AG08396 (cell line): ENCODE results near the gene TRIM47.
"Not testable (repeated sequence)": the region's sequence is repeated elsewhere in the genome, so short reads cannot be mapped to it uniquely, and the experiment has no call there.

Experiments used
- DNase-seq: peaks from one replicate; pipeline ENCODE4 v3.0.0; 2012; ENCODE audit warnings: low spot score, mixed read lengths

TRIM47 gene

DNA sequence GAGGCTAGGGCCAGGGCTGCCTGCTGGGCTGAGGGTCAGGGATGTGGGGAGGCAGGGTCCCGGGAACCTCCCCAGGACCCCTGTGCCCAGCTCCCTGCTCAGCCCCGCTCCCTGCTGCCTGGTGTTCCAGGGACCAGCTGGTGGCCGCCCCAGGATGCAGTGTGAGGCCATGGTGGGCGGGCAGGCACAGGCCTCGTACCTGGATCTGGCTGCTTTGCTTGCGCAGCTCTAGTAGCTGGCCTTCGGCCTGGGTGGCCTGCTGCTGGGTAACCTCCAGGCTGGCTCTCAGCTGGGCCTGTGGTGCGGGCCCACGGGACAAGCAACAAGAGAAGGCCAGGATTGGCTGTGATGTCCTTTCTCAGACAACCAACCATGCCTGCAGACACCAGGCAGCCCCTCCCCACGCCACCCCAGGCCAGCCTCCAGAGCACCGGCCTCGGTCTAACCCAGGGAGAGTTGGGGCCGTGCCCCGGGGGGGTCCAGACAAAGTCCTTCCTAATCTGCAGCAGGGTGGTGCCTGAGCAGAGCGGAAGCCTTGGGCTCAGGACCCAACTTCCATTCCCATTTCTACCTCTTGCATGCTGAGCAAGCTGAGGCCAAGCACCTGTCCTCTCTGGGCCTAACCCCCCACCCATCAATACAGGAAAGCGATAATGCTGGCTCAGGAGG lies 14.3 kb upstream of the TRIM47 start:
- DNase-seq = no peak

DNA sequence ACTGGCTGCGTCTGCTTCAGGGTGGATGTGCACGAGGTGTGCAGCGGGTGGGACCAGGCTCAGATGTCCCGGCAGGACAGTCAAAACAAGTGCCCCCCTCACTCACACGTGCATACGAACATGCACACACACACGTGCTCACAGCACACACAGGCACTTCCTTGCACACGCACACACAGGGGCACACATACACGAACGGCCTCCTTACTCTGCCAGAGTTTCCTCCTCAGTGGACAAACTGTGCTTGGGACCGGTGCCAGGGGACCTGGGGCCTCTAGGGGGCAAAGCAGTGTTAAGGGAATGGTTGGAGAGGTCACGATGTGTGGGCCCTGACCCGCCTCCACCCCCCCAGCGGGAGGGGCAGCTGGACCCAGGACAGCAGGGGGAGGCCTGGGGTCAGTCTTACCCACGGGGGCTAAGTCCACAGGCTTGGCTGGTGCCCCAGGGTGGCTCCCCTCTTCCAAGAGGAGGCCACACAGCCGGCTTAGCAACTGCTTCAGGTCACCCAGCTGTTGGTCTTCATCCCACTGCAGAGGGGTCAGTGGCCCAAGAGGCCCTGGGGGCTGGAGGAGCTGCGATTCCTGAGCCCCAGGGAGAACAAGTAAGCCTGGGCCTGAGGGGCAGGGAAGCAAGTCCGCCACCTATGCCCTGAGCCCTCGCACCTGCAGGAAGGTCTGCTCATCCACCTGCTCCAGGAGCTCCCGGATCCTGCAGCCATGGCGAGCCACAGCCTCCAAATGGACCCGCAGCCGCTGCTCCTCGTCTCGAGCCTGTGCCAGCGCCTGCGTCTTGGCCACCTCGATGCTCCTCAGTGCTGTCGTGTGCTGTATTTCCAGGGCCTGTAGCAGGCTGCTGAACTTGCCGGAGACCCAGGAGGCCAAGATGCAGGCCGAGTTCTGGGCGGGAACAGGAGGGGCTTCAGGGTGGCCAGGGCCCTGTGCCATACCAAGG lies 13.5 kb upstream of the TRIM47 start:
- no peak for DNase-seq

DNA sequence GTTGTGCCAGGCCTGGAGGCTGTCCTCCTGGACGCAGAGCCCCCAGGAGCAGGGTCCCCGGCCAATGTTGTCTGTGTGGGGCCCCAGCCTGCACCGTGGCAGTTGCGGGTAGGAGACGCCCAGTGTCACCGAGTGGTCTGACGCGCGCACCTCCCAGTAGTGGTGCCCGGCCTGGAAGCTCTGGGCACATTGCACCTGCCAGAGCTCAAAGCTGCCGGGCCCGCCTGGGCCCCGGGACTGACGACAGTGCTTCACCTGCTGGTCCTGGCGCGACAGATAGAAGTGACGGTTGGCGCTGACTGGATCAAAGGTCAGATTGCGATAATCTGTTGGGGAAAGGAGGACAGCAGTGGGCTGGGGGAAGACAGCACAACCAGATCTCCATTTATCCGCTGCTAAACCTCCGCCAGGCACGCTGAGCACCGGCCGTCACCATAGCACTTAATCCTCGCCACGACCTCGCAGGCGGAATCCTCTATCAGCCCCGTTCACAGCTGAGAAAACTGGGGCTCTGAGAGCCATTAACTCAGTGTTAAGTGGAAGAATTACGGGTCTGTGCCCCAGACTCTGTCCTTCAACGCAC lies 12.7 kb upstream of the TRIM47 start:
- DNase-seq = no peak

DNA sequence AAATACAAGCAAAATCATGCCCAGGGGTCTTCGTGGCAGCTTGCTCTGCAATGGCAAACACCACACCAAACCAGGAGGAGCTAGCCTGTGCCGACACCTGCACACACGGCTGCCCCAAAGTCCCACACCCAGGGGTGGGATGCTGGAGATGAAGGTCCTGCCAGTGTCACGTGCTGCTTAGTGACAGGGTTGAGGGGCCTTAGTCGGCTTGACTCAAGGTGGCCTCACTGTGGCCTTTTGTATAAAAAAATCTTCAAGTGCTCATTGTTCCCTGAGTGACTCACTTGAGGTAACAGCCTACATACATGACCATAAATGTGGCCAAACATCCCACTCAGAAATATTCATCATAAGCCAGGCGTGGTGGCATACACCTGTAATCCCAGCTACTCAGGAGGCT lies 11.1 kb upstream of the TRIM47 start:
- no peak for DNase-seq

DNA sequence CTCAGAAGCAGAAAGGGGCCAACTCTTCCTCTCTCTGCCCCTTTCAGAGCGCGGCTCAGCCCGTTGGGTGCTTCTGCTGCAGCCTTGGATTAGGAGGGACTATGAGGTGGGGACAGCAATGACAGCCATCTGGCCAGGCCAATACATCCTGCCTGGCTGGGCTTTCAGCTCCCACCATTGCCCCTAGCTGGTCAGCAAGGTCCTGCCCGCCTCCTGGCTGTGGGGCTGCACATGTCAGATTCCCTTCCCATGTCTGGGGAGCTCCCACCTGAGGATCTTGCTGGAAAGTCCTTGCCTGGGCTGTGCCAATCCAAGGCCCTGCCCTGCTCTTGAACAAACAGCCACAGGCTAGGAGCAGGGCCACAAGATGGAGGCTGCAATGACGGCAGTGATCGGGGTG lies 10.1 kb upstream of the TRIM47 start:
- DNase-seq = no peak

DNA sequence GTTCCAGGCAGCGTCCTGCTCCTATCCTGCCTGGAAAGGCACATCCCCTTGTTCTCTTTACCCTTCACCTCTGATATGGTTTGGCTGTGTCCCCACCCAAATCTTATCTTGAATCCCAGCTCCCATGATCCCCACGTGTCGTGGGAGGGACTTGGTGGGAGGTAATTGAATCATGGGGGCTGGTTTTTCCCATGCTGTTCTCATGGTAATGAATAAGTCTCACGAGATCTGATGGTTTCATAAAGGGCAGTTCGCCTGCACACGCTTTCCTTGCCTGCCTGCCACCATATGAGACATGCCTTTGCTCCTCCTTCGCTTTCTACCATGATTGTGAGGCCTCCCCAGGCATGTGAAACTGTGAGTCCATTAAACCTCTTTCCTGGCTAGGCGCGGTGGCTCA lies 7.5 kb upstream of the TRIM47 start:
- DNase-seq = not testable (repeated sequence)

DNA sequence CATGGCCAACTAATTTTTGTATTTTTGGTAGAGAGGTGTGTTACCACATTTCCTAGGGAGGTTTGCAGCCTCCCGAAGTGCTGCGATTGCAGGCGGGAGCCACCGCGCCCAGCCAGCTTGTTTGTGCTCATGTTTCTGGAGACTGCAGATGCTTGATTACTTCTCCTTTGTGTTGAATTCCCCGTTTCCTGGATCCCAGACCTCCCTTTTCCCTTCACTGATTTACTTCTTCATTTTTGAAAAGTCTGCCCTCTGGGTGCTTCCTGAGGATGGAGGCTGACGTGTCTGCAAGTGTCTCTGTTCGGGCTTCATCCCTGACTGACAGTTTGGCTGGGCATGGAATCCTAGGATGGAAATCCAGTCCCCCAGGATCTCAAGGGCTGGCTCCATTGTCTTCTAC lies 7.0 kb upstream of the TRIM47 start:
- DNase-seq = no peak

DNA sequence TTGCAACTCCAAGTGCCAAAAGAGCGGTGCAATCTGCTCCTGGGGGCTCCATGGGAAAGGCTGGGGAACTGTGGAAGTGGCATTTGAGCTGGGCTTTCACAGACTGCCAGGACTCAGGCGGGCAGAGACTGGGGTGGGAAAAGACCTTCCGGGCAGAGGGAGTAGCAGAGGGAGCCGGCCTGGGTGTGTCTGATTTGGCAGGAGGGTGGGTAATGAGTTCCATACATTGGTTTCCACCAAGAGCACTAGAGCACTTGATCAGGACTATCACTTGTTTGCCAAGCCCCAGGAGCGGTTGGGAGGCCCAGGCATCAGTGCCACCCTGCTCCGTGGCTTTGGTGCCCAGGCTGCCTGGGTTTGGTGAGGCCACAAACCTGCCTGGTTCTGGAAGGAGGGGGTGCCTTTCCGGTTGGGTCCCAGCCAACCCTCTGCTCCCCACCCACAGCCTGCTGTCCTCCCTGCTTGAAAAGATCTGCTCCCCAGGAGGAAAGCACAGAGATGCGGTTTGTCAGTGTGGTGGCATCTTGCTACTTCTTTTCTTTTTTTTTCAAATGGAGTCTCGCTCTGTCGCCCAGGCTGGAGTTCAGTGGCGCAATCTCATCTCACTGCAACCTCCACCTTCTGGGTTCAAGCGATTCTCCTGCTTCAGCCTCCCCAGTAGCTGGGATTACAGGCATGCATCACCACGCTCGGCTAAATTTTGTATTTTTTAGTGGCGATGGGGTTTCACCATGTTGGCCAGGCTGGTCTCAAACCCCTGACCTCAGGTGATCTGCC lies 3.5 kb upstream of the TRIM47 start:
- DNase-seq = no peak

DNA sequence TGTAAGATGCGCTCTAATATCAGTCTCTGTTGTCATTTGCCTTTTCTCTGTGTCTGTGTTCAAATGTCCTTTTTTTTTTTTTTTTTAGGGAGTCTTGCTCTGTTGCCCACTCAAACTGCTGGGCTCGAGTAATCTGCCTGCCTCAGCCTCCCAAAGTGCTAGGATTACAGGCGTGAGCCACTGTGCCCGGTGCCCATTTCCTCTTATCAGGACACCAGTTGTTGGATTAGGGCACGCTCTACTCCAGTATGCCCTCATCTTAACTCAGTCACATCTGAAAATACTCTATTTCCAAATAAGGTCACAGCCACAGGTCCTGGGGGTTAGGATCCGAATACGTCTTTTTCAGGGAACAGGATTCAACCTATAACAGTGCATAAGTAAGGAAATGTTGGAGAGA lies 1.9 kb upstream of the TRIM47 start:
- no peak for DNase-seq

DNA sequence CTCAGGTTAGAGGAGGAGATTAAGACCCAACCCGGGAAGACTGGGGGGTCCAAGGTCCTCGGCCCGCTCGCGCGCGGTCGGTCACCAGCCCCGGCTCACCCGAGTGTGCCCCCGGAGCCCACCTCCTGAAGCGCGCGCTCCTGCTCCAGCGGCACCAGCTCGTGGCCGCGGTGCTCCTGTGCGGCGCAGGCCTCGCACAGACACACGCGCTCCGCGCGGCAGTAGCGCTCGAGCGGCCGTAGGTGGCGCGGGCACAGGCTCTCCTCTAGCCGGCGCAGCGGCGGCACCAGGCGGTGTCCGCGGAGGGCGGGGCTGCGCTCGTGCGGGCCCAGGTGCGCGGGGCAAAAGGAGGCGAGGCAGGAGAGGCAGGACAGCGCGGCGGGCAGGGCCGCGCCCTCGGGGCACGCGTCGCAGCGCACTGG lies 618 bp downstream of the TRIM47 start:
- DNase-seq = peak; percentile 80

DNA sequence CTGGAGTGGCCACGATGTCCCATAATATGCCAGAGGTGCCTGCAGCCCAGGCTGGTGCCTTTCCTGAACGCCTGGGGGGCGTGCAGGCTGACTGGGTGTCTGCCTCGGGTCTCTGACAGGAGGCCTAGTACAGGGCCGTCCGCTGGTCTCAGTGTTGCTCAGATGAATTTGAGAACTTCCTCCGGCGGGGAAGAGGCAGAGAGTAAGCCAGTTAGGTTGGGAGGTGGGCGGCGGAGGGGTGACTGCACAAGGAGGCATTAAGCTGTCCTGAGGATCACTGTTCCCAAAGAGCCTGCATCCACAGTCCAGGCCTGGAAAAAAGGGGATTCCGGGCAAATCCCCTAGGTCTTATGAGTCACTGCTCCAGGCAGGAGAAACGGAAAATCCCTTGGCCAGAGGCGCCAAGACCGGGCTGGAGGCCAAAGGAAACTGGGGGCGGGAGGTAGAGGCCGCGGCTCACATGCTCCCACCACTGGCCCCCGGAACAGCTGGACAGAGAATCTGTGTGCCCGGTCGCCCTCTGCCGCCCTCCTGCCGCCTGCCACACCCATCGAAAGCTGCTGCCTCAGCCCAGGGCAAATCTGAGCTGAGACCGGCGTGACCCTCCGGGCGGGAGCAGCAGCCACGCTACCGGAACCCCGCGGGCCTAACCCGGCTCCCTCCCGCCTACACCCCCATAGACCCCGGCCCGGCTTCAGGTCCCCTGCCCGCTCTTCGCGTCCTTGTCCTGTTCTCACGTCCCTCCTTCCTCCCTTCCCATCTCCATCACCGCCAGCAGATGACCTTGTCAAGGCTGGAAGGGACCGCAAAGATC lies 1.2 kb downstream of the TRIM47 start:
- peak; percentile 91 for DNase-seq

DNA sequence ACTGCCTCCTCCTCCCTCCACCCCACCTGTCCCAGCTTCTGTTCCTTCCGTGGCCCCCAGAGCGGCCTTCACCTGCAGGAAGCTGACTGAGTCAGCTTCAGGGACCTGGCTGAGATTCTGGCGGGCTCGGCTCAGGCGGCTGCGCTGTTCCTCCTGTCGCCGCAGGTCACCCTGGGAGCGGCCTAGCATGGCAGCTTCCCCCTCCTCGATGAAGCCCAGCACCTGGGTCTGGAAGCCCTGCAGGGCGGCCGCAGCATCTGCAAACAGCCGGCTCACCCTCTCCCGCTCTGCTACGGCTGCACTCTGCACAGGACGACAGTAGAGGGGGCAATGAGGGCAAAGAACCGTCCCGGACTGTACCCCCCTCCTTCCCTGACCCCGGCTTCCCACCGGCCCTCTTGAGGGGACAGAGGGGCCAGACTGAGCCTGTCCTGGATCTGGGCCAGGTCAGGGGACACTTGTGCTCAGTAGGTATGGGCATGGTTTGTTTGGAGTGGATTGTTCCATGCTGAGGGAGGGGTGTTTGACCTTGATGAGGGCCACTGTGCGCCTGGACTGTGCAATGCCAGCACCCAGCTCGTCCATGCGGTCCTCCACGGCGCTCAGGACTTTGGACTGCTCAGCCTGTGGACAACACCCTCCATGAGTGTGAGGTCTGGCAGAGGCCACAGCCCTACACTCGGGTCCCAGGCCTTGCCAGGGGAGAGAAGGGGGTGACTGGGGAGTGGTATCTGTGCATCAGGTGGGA lies 2.0 kb downstream of the TRIM47 start:
- DNase-seq = no peak

DNA sequence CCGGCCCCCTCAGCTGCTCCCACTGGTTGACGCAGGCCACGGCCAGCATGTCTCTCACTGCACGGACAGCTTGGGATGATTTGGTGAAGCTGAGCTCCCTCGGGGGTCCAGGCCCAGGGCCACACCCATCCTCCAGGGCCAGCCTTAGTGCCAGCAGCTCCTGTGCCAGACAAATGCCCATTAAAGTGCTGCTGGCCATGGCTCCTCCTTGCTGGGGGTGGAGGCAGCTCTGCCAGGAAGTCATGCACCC lies 2.5 kb downstream of the TRIM47 start:
- DNase-seq = no peak

DNA sequence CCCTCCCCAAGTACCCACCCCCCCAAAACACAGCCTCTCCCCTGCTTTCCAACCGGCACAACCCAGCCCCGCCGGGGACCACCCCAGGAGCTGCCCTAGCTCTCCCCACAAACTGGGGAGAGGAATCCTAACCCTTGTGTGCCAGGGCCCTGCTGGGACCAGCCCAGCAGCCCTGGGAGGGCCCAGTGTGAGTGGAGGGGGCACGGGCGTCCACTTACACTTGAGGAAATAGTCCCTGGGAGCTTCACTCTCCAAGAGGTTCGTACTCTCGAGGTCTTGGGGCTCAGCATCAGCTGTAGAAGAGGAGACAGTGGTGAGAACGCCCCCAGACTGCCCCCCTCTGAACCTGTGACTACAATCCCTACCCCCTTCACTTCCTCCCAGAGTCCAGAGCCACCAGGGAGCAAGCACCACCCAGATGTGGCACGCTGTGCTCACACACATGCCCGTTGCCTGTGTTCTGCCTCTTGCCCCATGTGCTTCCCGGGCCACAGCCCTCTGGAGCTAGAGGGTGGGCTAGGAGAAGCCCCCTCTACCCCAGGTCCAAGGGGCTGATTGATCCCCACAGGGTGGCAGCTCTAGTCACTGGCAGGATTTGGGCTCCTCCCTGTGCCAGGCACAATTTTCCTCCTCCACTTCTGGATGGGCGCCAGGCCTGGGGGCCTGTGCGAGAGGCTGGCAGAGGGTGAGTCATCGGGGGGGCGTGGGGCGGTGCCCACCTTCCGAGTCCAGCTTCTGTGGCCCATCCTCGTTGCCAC lies 3.0 kb downstream of the TRIM47 start:
- no peak for DNase-seq

DNA sequence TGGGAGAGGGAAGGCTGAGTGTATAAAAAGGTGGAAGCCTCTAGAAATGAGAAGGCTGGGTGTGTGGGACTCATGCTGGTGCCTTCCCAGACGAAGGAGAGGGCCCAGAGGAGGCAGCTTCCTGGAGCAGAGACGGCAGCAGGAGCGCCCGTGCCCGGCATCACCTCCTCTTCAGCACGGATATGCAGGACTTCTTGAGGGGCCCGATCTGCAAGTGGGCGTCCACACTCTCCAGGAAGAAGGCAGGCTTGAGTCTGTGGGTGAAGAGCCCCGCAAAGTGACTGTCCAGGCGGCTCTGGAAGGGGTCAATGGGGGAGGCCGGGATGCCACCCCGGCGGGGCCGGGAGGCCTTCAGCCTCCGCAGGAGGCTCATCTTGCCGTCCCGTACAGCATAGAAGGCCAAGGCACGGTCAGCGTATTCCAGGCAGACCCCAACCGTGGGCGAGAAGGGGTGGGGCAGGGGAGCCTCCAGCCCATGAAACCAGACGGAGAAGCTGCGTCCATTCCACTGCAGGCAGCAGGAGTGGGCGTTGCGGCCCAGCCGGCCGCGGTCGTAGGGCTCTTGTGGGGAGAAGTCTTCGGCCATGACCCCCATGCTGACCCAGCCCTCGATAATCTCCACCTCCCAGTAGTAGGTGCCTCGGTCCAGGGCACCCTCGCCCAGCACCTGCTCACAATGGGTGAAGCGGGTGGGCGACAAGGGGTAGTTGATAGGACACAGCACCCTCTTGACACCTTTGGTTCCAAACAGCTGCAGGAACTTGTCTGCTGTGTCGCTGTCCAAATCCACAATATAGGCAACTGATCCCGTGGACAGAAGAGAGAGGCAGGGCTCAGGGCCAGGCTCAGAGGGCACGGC lies 3.8 kb downstream of the TRIM47 start:
- DNase-seq = no peak

DNA sequence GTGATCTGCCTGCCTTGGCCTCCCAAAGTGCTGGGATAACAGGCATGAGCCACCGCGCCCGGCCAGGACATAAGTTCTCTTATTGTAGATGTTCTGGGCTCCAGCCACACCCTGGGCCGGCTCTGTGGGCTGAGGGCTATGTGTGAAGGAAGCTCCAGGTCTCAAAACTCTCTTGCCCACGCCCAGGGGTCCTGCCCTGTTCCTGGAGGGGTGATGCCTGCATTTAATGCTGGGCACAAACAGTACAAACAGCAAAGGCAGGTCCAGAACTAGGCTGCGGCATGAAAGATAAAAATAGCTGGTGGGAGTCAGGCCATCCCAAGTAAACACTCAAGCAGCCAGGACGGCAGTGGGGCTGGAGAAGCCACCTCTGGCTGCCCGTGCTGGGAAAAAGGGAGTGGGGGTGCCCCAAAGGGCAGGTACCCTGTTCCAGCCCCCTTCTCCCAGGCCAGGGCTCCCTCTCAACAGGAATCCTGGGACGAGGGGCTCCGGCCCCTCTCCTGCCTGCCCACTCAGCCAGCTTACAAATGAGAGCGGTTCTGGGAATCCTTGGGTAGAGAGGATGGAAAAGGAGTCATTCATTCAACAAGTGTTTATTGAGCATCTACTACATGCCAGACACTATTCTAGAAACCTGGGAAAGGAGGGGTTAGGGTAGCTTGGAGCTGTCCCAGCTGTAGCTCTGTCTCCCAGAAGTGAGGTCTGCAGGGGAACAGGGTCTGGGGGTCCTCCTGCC lies 4.6 kb downstream of the TRIM47 start:
- DNase-seq = no peak

DNA sequence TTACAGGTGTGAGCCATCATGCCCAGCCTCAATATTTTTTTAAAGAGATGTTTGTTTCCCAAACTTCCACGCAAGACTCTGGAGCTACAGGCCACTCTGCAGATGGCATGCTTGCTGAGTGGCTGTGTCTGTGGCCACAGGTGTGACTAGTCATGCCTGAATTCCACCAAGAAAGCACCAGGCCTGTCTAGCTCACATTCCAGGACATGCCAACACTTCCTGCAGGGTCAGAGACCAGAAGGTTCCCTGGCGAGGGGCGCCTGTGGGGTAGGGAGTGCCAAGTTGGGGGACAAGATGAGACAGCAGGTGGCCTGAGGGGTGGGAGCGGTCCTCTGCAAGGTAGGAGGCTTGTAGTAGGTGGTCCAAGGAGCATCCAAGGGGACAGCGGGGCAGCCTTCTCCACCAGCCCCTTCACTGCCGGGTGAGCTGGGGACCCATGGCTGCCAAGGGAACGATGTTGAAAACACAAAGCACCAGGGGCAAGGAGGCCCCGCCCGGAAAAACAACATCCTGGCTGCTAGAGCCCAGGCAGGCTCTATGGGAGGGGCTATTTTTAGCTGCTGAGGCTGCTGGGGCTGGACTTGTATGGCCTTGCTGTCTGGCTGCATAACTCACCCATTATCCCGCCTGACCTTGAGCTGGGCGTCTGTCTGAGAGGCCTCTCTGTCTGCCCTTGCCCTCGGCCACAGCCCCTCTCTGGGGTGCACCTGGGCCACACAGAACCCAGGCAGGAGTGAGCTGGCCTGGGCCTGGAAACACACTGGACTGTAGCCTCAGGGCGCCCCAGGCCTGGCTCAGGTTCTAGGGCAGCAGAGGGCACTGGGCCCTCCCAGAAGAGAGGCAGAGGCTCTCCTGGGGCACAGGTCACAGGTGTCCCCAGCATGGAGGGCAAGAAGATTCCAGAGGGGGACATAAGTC lies 5.7 kb downstream of the TRIM47 start:
- peak; percentile 90 for DNase-seq
